ENCODE results near the gene DAG1. TPM values are rescaled to one million over a fixed set of nuclear protein-coding genes. Genes with fewer than 3 reads are reported as not detected.

The DAG1 gene
- total and polyA plus RNA-seq, 10 of the 15 experiments (the other 5 are each of a cell fraction or from before 2014, with no cell fraction given): 0.33 to 16.3 (median 9.2) TPM

GRCh38 chr3:49470714-49471420 lies 800 bp downstream of the DAG1 start:
- Histone ChIP-seq H3K36me3 (ENCODE audit: control insufficient read depth in 2 of 2, insufficient read depth in 2 of 2, low read length in 1 of 2) (no peaks in the 10 kb centered on the region), H3K27me3 (replicated peaks in 1 of 2; ENCODE audit: control insufficient read depth in 2 of 2, insufficient read depth in 2 of 2, low read length in 1 of 2) (no peaks in the 10 kb centered on the region), H3K9ac (ENCODE audit: control insufficient read depth, insufficient read depth, low read length) (peak overlapping the region; percentile 88), H4K20me1 (ENCODE audit: control insufficient read depth, insufficient read depth) (no peaks in the 10 kb centered on the region; the same call in none of the 2 replicates), H3K79me2 (ENCODE audit: control insufficient read depth, insufficient read depth, low read length) (peaks cover 21% of the 10 kb centered on the region), H3K4me2 (ENCODE audit: control insufficient read depth, insufficient read depth) (peak overlapping the region; percentile 75), H3K4me1 (ENCODE audit: control insufficient read depth, insufficient read depth, low read length) (peaks cover 24% of the 10 kb centered on the region), H3K9me3 (replicated peaks; ENCODE audit: control insufficient read depth, insufficient read depth, low read length) (no peaks in the 10 kb centered on the region), H3K27ac (ENCODE audit: control insufficient read depth, insufficient read depth) (peak overlapping the region; percentile 67), H2AFZ (ENCODE audit: control insufficient read depth, low read depth, low read length) (peak overlapping the region; percentile 93), H3K4me3 (peak overlapping the region; percentile 74)
- no TSS peak for BruUV-seq (replicated peaks)
- CTCF ChIA-PET: interaction anchor here (0.9 to 2.4 kb wide), 3 partner anchors 131 to 201 kb away, joined by 3 to 9 read pairs (median 7); partner anchors contain the start of gene USP4
- intact Hi-C loops (cut with micrococcal nuclease; ENCODE audit: unreplicated experiment): no loop called here
- ATAC-seq (peak; percentile 52), FAIRE-seq (peak; percentile 81), DNase-seq (ENCODE audit: low read depth, low spot score) (no peak)
- RAD21 ChIA-PET (ENCODE audit: unreplicated experiment): interaction anchor here (1.3 to 2.7 kb wide), 8 partner anchors 11 to 377 kb away, joined by 3 to 17 read pairs (median 4); partner anchors contain the start of genes QRICH1 and USP4
- 3% methylated on average over 23 of the region's 23 CpGs for WGBS (ENCODE audit: insufficient coverage, insufficient replicate concordance, low lambda C conversion rate, missing lambda C conversion rate)
- SMC1A ChIA-PET (ENCODE audit: uncharacterized antibody, unreplicated experiment): interaction anchor here (1.0 to 1.5 kb wide), 4 partner anchors 41 to 552 kb away, joined by 3 read pairs; partner anchors contain the start of genes ARIH2 and USP4
- in situ Hi-C loops (cut with MboI): no loop called here
- TF ChIP-seq IKZF1 (conservative IDR thresholded peaks at IDR 0.05): 0 out of 2 replicates have a peak, but pooled peaks have one; percentile 2
- TF ChIP-seq YY1 (IDR thresholded peaks at IDR 0.05; ENCODE audit: low read depth, low read length): peak; percentile 11; the same call in 1 of the 2 replicates
- TF ChIP-seq, protein P1, sequence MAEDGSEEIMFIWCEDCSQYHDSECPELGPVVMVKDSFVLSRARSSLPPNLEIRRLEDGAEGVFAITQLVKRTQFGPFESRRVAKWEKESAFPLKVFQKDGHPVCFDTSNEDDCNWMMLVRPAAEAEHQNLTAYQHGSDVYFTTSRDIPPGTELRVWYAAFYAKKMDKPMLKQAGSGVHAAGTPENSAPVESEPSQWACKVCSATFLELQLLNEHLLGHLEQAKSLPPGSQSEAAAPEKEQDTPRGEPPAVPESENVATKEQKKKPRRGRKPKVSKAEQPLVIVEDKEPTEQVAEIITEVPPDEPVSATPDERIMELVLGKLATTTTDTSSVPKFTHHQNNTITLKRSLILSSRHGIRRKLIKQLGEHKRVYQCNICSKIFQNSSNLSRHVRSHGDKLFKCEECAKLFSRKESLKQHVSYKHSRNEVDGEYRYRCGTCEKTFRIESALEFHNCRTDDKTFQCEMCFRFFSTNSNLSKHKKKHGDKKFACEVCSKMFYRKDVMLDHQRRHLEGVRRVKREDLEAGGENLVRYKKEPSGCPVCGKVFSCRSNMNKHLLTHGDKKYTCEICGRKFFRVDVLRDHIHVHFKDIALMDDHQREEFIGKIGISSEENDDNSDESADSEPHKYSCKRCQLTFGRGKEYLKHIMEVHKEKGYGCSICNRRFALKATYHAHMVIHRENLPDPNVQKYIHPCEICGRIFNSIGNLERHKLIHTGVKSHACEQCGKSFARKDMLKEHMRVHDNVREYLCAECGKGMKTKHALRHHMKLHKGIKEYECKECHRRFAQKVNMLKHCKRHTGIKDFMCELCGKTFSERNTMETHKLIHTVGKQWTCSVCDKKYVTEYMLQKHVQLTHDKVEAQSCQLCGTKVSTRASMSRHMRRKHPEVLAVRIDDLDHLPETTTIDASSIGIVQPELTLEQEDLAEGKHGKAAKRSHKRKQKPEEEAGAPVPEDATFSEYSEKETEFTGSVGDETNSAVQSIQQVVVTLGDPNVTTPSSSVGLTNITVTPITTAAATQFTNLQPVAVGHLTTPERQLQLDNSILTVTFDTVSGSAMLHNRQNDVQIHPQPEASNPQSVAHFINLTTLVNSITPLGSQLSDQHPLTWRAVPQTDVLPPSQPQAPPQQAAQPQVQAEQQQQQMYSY (CRISPR knock-in tag; IDR thresholded peaks at IDR 0.05): no peak
- POLR2A ChIA-PET: interaction anchor here (0.5 to 2.4 kb wide), 14 partner anchors 10 to 997 kb away, joined by 3 to 9 read pairs (median 5); partner anchors contain the start of genes RHOA, TCTA and USP4

All from GM12878 (cell line).